Adrenal gland (tissue), 5 donors: Measurements from ENCODE around the gene TMEM130.

Experiments
- CTCF ChIP-seq, 6 experiments: fragments of 450-650 bp in 4 of 6; fragments of 200-600 bp in 2 of 6; sonication (generic) in 1 of 6; IDR thresholded peaks; 1 replicate in 5 of 6; 2 replicates in 1 of 6; pipeline versions ENCODE4 v1.5.1 to v1.8.0; 2016 to 2021; ENCODE audit warnings: antibody characterized with exemption in 6 of 6, mild to moderate bottlenecking in 2 of 6, moderate library complexity in 1 of 6
- POLR2A ChIP-seq, 2 donors: fragments of 450-650 bp; IDR thresholded peaks; one replicate each; pipeline ENCODE4 v1.6.1; 2017; ENCODE audit warnings: antibody characterized with exemption in 2 of 2, mild to moderate bottlenecking in 2 of 2, moderate library complexity in 1 of 2
- donor health status: DM: no; HTN: no; CAD: no.

GRCh38 chr7:98899816-98900215 lies 30.0 kb upstream of the TMEM130 start:
- TF ChIP-seq CTCF (IDR thresholded peaks at IDR 0.05) = no peak
- TF ChIP-seq POLR2A (IDR thresholded peaks at IDR 0.05) = no peak
